Panc1 (cell line): ENCODE data around the gene MRPL38. TPM values are rescaled to one million over a fixed set of nuclear protein-coding genes. Genes with fewer than 3 reads are reported as not detected.

ENCODE experiments used
- ATAC-seq: fragments of 200-7000 bp; cut with Tn5 transposase; 2 replicates; pipeline ENCODE4 v1.9.1; 2020; ENCODE audit warnings: mild to moderate bottlenecking, moderate library complexity
- BruUV-seq: library from RNA; stranded (reverse); fragments of 400-500 nt; replicated peaks from 2 replicates; lab custom pipeline; 2021; lab: Mats Ljungman, UMichigan
- CTCF ChIA-PET: fragments of 300-600 bp; sonication (Branson Sonifier 250); formaldehyde crosslinking; loops from one replicate; lab custom pipeline; 2022; ENCODE audit warnings: antibody characterized with exemption; lab: Charles Lee
- POLR2A ChIA-PET: fragments of 300-600 bp; sonication (Branson Sonifier 250); formaldehyde crosslinking; loops from one replicate; lab custom pipeline; 2022; ENCODE audit warnings: antibody characterized with exemption; lab: Charles Lee
- DNase-seq: peaks from one replicate; pipeline ENCODE4 v3.0.0-alpha.2; 2010; ENCODE audit warnings: low read depth, low spot score
- H3K27ac ChIP-seq: 2 replicates; pipeline ENCODE4 v1.5.1; 2011; ENCODE audit warnings: mild to moderate bottlenecking, low read length, inconsistent platforms
- H3K27me3 ChIP-seq: fragments of 200-500 bp; sonication (Bioruptor generic); 2 replicates; pipeline ENCODE4 v1.6.0; 2014; ENCODE audit warnings: low read length, inconsistent platforms; ENCODE audit not compliant: control insufficient read depth, insufficient read depth
- H3K36me3 ChIP-seq: fragments of 200-500 bp; sonication (Bioruptor generic); 2 replicates; pipeline ENCODE4 v1.5.1; 2014; ENCODE audit warnings: inconsistent platforms, mild to moderate bottlenecking, low read length, moderate library complexity; ENCODE audit not compliant: control insufficient read depth, insufficient read depth
- H3K4me1 ChIP-seq: 2 replicates; pipeline ENCODE4 v1.5.1; 2011; ENCODE audit warnings: inconsistent platforms, mild to moderate bottlenecking, low read length, moderate library complexity; ENCODE audit not compliant: control insufficient read depth, insufficient read depth
- H3K4me3 ChIP-seq, 2 experiments: 2 replicates each; pipeline ENCODE4 v1.5.1; 2011 to 2012; ENCODE audit warnings: low read depth in 2 of 2, low read length in 2 of 2, mild to moderate bottlenecking in 2 of 2, inconsistent platforms in 1 of 2, moderate library complexity in 1 of 2
- H3K9me3 ChIP-seq: fragments of 200-500 bp; sonication (Bioruptor generic); 2 replicates; pipeline ENCODE4 v1.5.1; 2014; ENCODE audit warnings: low read depth, mild to moderate bottlenecking, inconsistent platforms, low read length, moderate library complexity; ENCODE audit not compliant: control insufficient read depth, insufficient read depth
- CTCF ChIP-seq: fragments of 450-650 bp; IDR thresholded peaks from 2 replicates; pipeline ENCODE4 v1.5.1; 2017; ENCODE audit warnings: mild to moderate bottlenecking
- POLR2AphosphoS5 ChIP-seq: IDR thresholded peaks from 2 replicates; pipeline ENCODE4 v1.6.1; 2012; ENCODE audit warnings: mild to moderate bottlenecking, low read depth, low read length, moderate library complexity
- REST ChIP-seq, 2 experiments: IDR thresholded peaks; 2 replicates each; pipeline ENCODE4 v1.6.1; 2011 to 2012; ENCODE audit warnings: low read depth in 2 of 2, control low read depth in 1 of 2, low read length in 1 of 2, mild to moderate bottlenecking in 1 of 2, moderate library complexity in 1 of 2; ENCODE audit not compliant: insufficient read depth in 1 of 2
- SIN3A ChIP-seq: IDR thresholded peaks from 2 replicates; pipeline ENCODE4 v1.6.1; 2012; ENCODE audit warnings: low read depth, mild to moderate bottlenecking, low read length, moderate library complexity, borderline replicate concordance; ENCODE audit not compliant: insufficient read depth
- TCF7L2 ChIP-seq: IDR thresholded peaks from 2 replicates; pipeline ENCODE4 v1.6.1; 2011; ENCODE audit warnings: mild to moderate bottlenecking, low read depth, low read length, inconsistent platforms
- in situ Hi-C: cut with HindIII; loops from 2 replicates; pipeline ENCODE4 v1.10.0; 2016; ENCODE audit warnings: low sequenced_read_pairs, low pct_unique_long_range_greater_than_20kb
- intact Hi-C: fragments of 100-400 bp; cut with micrococcal nuclease; formaldehyde crosslinking; loops from one replicate; pipeline ENCODE4 v1.10.0; 2022; ENCODE audit not compliant: unreplicated experiment
- total RNA-seq: library from RNA; stranded (reverse); gene quantifications from one replicate; pipeline ENCODE4 v1.2.1, GENCODE V29; 2021; ENCODE audit not compliant: unreplicated experiment

The MRPL38 gene
- total RNA-seq, 1 experiment from 2014 or later, result 165 TPM

- H3K27ac ChIP-seq, result no peak overlapping the region
- H3K9me3 ChIP-seq, result no peaks in the 10 kb centered on the region
- in situ Hi-C loops (loop anchor here (25.0 kb wide), 1 partner anchor 129 kb away; the partner anchor contains the start of genes GALR2 and SRP68), intact Hi-C loops (no loop called here)
- TF ChIP-seq POLR2AphosphoS5 (no peak), TCF7L2 (no peak), REST (IDR thresholded peaks at IDR 0.05; ENCODE audit: insufficient read depth in 1 of 2, low read depth in 2 of 2, low read length in 1 of 2) (no peak), SIN3A (no peak), CTCF (no peak)
- 0 out of 2 replicates have a peak, but pooled peaks cover 3% of the 10 kb centered on the region for H3K4me1 ChIP-seq
- no peaks in the 10 kb centered on the region for H3K27me3 ChIP-seq
- BruUV-seq, result no TSS peak
- ChIA-PET CTCF (interaction anchor here (0.7 kb wide), 1 partner anchor 703 kb away, joined by 9 read pairs; no protein-coding TSS in a partner anchor), POLR2A (no interaction called here)
- no peak for ATAC-seq
- H3K36me3 ChIP-seq, result no peaks in the 10 kb centered on the region
- H3K4me3 ChIP-seq, result no peak overlapping the region
- DNase-seq, result no peak
These were observed 28.2 kb upstream of the MRPL38 start for GRCh38 chr17:75932852-75933251.

- intact Hi-C loops, result no loop called here
- no peak overlapping the region for H3K4me3 ChIP-seq
- H3K27me3 ChIP-seq, result no peaks in the 10 kb centered on the region
- ATAC-seq, result no peak
- TF ChIP-seq POLR2AphosphoS5, result no peak
- no peak for TF ChIP-seq REST (IDR thresholded peaks at IDR 0.05; ENCODE audit: insufficient read depth in 1 of 2, low read depth in 2 of 2, low read length in 1 of 2)
- no peak for TF ChIP-seq TCF7L2
- TF ChIP-seq CTCF, result no peak
- no peak for TF ChIP-seq SIN3A
- no TSS peak for BruUV-seq
- no peaks in the 10 kb centered on the region for H3K36me3 ChIP-seq
- POLR2A ChIA-PET, result no interaction called here
- H3K27ac ChIP-seq, result no peak overlapping the region
- in situ Hi-C loops, result loop anchor here (25.0 kb wide), 1 partner anchor 131 kb away; the partner anchor contains the start of genes GALR2 and SRP68
- H3K4me1 ChIP-seq, result no peaks in the 10 kb centered on the region
- CTCF ChIA-PET, result no interaction called here
- no peak for DNase-seq
- no peaks in the 10 kb centered on the region for H3K9me3 ChIP-seq
These were observed 26.4 kb upstream of the MRPL38 start for GRCh38 chr17:75931062-75931461.
